GM13977 (cell line): ENCODE data around the gene FHIP1A.

Experiments
- DNase-seq: peaks from one replicate; pipeline ENCODE4 v3.0.0; 2012; ENCODE audit warnings: low spot score
- CTCF ChIP-seq: IDR thresholded peaks from 2 replicates; pipeline ENCODE4 v1.5.1; 2012; ENCODE audit warnings: mild to moderate bottlenecking, control low read depth; ENCODE audit not compliant: insufficient read depth; ENCODE audit errors: extremely low read depth, missing control alignments
- in situ Hi-C: fragments of 300-500 bp; cut with MboI; formaldehyde crosslinking; loops from one replicate; pipeline ENCODE4 v1.12.0; 2022; ENCODE audit warnings: low sequenced_read_pairs, low pct_unique_long_range_greater_than_20kb, mixed read lengths, inconsistent platforms; ENCODE audit not compliant: unreplicated experiment

FHIP1A gene

GRCh38 chr4:151434183-151434860 lies 25.3 kb downstream of the FHIP1A start:
- no peak for TF ChIP-seq CTCF
- in situ Hi-C loops, result no loop called here
- DNase-seq, result no peak

GRCh38 chr4:151436093-151436518 lies 27.1 kb downstream of the FHIP1A start:
- in situ Hi-C loops, result no loop called here

GRCh38 chr4:151437505-151437904 lies 28.5 kb downstream of the FHIP1A start:
- in situ Hi-C loops, result no loop called here
- no peak for DNase-seq
- TF ChIP-seq CTCF, result no peak

More at GRCh38 chr4:151436093-151436518, 27.1 kb downstream of the FHIP1A start:
- no peak for DNase-seq
- TF ChIP-seq CTCF, result no peak

- DNase-seq, result no peak
- TF ChIP-seq CTCF, result no peak
- in situ Hi-C loops, result no loop called here
These were observed 29.2 kb downstream of the FHIP1A start for GRCh38 chr4:151438154-151438553.

- no peak for TF ChIP-seq CTCF
- no peak for DNase-seq
- in situ Hi-C loops, result no loop called here
These were observed 30.3 kb downstream of the FHIP1A start for GRCh38 chr4:151439320-151439719.

- DNase-seq, result no peak
- in situ Hi-C loops, result no loop called here
- TF ChIP-seq CTCF, result no peak
These were observed 33.0 kb downstream of the FHIP1A start for GRCh38 chr4:151442002-151442401.
